Activated CD8-positive, alpha-beta memory T cell treated with anti-CD3 and anti-CD28 coated beads, Interleukin-2, amount 10 ng/mL, durations not matched to agents 7 days and 5 days (primary cell): ENCODE data around the gene C10orf62. TPM values are rescaled to one million over a fixed set of nuclear protein-coding genes. Genes with fewer than 3 reads are reported as not detected.

ENCODE experiments used
- ATAC-seq: fragments of 150-1000 bp; cut with Tn5 transposase; one replicate; pipeline ENCODE4 v1.10.0; 2021; ENCODE audit warnings: moderate library complexity
- CTCF ChIA-PET: fragments of 350-600 bp; sonication (Branson Sonifier 250); formaldehyde crosslinking; loops from one replicate; lab custom pipeline; 2021; ENCODE audit warnings: antibody characterized with exemption; lab: Charles Lee
- DNase-seq: peaks from one replicate; pipeline ENCODE4 v3.0.0-alpha.2; 2020
- H3K27ac Mint-ChIP-seq: one replicate; pipeline ENCODE4 v1.8.0; 2021; ENCODE audit warnings: mild to moderate bottlenecking, mixed read lengths
- H3K27me3 Mint-ChIP-seq: one replicate; pipeline ENCODE4 v1.8.0; 2021; ENCODE audit warnings: mixed read lengths
- H3K36me3 Mint-ChIP-seq: one replicate; pipeline ENCODE4 v1.8.0; 2021; ENCODE audit warnings: mild to moderate bottlenecking, mixed read lengths
- H3K4me1 Mint-ChIP-seq: one replicate; pipeline ENCODE4 v1.8.0; 2021; ENCODE audit warnings: mixed read lengths
- H3K4me3 Mint-ChIP-seq: one replicate; pipeline ENCODE4 v1.8.0; 2021; ENCODE audit warnings: mild to moderate bottlenecking, moderate library complexity, mixed read lengths
- H3K9me3 Mint-ChIP-seq: one replicate; pipeline ENCODE4 v1.8.0; 2022; ENCODE audit warnings: low read depth, mixed read lengths
- total RNA-seq, 2 experiments: library from RNA; stranded (reverse); gene quantifications; one replicate each; pipeline ENCODE4 v1.2.3, GENCODE V29; 2021

C10orf62 gene
- total RNA-seq, 2 experiments from 2014 or later: not detected

DNA sequence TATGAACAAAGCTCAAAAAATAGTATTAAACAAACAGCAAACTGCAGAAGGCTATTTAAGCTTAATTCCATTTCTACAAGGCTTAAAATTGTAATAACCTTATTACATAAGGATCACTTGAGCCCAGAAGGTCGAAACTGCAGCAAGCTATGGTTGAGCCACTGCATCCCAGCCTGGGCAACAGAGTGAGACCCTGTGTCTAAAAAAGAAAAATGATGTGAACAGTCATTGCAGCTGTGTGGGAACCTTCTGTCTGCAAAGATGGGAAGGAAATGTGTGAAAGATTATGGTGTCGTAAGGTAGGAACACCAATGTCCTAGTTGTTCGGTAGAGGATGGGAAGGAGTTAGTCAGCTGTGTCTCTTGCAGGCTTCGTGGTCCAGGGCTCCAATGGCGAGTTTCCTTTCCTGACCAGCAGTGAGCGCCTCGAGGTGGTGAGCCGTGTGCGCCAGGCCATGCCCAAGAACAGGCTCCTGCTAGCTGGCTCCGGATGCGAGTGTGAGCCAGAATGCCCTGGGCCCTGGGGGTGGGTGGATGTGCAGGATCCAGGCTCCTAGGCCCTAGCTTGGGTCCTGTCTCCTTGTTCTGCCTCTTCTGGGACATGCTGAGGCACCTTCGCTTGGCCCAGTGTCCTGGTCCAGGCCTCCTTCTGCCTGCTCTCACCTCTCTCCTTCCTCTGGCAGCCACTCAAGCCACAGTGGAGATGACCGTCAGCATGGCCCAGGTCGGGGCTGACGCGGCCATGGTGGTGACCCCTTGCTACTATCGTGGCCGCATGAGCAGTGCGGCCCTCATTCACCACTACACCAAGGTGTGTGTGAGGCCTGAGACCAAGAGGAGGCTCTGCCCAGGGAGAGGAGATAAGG lies 9.1 kb downstream of the C10orf62 start:
- no peak overlapping the region for H3K27ac Mint-ChIP-seq
- DNase-seq (no peak), ATAC-seq (no peak)
- H3K36me3 Mint-ChIP-seq: no peaks in the 10 kb centered on the region
- no peaks in the 10 kb centered on the region for H3K9me3 Mint-ChIP-seq
- no peaks in the 10 kb centered on the region for H3K4me1 Mint-ChIP-seq
- no peak overlapping the region for H3K4me3 Mint-ChIP-seq
- H3K27me3 Mint-ChIP-seq: no peaks in the 10 kb centered on the region
- CTCF ChIA-PET: interaction anchor here (1.3 to 3.6 kb wide), 4 partner anchors 11 to 27 kb away, joined by 3 to 10 read pairs (median 4); partner anchors contain the start of gene ANKRD2

DNA sequence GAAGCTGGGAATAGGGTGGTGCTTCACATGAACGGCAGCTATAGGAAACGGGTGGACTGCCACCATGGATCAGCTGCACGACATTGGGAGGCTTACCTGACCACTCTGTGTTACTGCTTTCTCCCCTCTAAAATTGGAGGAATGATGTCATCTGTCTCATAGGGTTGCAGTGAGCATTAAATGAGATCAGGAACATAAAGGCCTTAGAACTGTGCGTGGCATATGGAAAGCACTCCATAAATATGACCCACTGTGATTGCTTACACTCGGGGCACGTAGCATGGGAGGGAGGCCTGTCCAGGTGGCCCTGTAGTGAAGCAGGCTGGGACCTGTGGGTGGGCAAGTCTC lies 9.7 kb downstream of the C10orf62 start:
- Mint-ChIP-seq H3K27ac (no peak overlapping the region), H3K36me3 (no peaks in the 10 kb centered on the region), H3K9me3 (no peaks in the 10 kb centered on the region), H3K4me1 (no peaks in the 10 kb centered on the region), H3K4me3 (no peak overlapping the region), H3K27me3 (no peaks in the 10 kb centered on the region)
- CTCF ChIA-PET: interaction anchor here (1.4 kb wide), 1 partner anchor 27 kb away, joined by 3 read pairs; the partner anchor contains the start of gene ANKRD2
- ATAC-seq (no peak), DNase-seq (no peak)

DNA sequence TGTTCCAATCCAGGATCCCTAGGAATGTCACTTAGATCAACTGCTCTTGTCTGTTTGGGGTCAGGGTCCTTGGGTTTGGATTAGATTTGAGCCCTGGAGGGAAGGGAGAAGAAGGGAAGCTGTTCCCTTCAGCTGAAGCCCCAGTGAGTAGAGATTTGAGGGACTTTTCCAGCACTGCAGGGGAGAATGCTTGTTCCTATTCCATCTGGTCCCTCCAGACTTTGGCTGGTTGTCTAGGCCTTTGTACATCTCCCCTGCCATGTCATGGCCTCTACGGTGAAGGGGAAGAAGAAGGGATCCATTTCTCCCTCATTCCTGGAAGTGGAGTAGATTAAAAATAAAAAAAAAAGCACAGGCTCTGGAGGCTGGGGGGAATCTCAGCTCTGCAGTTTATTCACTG lies 11.1 kb downstream of the C10orf62 start:
- no peak for DNase-seq
- no peak for ATAC-seq
- Mint-ChIP-seq H3K27me3 (no peaks in the 10 kb centered on the region), H3K9me3 (no peaks in the 10 kb centered on the region), H3K4me3 (no peak overlapping the region), H3K4me1 (no peaks in the 10 kb centered on the region), H3K36me3 (no peaks in the 10 kb centered on the region), H3K27ac (no peak overlapping the region)
- CTCF ChIA-PET: interaction anchor here (1.2 to 1.4 kb wide), 2 partner anchors 11 to 28 kb away, joined by 3 to 4 read pairs; partner anchors contain the start of gene ANKRD2

GRCh38 chr10:97601268-97602215 lies 12.0 kb downstream of the C10orf62 start:
- CTCF ChIA-PET: interaction anchor here (1.2 kb wide), 1 partner anchor 10 kb away, joined by 4 read pairs; no protein-coding TSS in a partner anchor
- Mint-ChIP-seq H3K27ac (no peak overlapping the region), H3K9me3 (no peaks in the 10 kb centered on the region), H3K27me3 (peaks cover 3% of the 10 kb centered on the region), H3K4me3 (no peak overlapping the region), H3K4me1 (no peaks in the 10 kb centered on the region), H3K36me3 (no peaks in the 10 kb centered on the region)
- DNase-seq (no peak), ATAC-seq (no peak)

DNA sequence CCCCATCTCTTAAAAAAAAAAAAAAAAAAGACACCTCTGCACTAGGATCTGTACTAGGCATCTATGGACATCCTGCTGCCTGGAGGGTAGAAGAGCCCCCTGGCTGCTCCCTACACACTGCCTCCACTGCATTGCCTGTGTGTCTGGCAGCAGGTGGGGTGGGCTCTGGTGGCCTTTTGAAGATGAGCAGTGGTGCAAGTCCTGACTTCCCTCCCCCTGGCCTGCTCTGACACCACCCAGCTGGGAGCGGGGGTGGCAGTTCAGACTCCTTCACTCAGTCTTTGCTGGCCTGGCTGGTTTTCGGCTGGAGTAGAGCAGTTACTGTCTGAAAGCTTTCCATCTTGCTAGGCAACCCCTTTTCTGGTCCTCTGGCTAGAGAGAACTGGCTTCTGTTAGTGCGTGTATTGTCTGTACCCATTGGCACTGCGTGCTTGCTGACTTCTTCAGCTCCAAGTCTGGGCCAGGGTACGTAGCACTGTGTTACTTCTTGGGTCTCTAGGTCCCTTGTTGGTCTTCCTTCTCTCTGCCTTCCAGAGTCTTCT lies 17.6 kb downstream of the C10orf62 start:
- ATAC-seq: no peak
- Mint-ChIP-seq H3K27me3 (peaks cover 5% of the 10 kb centered on the region), H3K4me1 (no peaks in the 10 kb centered on the region), H3K27ac (no peak overlapping the region), H3K4me3 (no peak overlapping the region), H3K9me3 (no peaks in the 10 kb centered on the region), H3K36me3 (no peaks in the 10 kb centered on the region)
- CTCF ChIA-PET: interaction anchor here (1.7 kb wide), 1 partner anchor 54 kb away, joined by 5 read pairs; no protein-coding TSS in a partner anchor
- DNase-seq: no peak

GRCh38 chr10:97608991-97609561 lies 19.6 kb downstream of the C10orf62 start:
- H3K4me1 Mint-ChIP-seq: no peaks in the 10 kb centered on the region
- H3K36me3 Mint-ChIP-seq: no peaks in the 10 kb centered on the region
- no peak overlapping the region for H3K27ac Mint-ChIP-seq
- no peak overlapping the region for H3K4me3 Mint-ChIP-seq
- H3K9me3 Mint-ChIP-seq: no peaks in the 10 kb centered on the region
- DNase-seq (no peak), ATAC-seq (no peak)
- CTCF ChIA-PET: interaction anchor here (1.0 to 1.9 kb wide), 6 partner anchors 8 to 55 kb away, joined by 3 to 8 read pairs (median 4); partner anchors contain the start of gene ANKRD2
- peaks cover 5% of the 10 kb centered on the region for H3K27me3 Mint-ChIP-seq

GRCh38 chr10:97611473-97611872 lies 22.0 kb downstream of the C10orf62 start:
- CTCF ChIA-PET: interaction anchor here (0.8 to 4.5 kb wide), 7 partner anchors 11 to 90 kb away, joined by 3 to 55 read pairs (median 4); partner anchors contain the start of genes ANKRD2 and HOGA1
- H3K36me3 Mint-ChIP-seq: no peaks in the 10 kb centered on the region
- peaks cover 3% of the 10 kb centered on the region for H3K27me3 Mint-ChIP-seq
- no peaks in the 10 kb centered on the region for H3K9me3 Mint-ChIP-seq
- H3K4me3 Mint-ChIP-seq: no peak overlapping the region
- DNase-seq (no peak), ATAC-seq (no peak)
- H3K27ac Mint-ChIP-seq: no peak overlapping the region
- no peaks in the 10 kb centered on the region for H3K4me1 Mint-ChIP-seq

DNA sequence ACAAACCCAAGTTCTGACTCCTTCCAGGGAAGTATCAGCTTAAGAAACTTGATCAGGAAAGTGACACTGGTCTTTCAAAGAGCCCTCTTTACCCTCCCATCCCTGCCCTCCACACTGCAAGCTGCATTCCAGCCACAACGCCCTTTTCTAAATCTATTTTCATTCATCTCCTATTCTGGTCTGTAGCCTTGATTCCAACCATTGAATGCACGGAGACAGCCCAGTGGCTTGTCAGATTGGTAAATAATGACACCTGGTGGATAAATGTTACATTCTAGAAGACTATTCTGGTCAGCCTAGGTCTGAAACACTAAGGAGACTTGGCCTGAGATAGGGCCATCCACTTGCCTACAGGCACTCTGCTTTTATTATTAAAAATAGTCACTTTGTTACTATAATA lies 22.9 kb downstream of the C10orf62 start:
- no peak overlapping the region for H3K27ac Mint-ChIP-seq
- H3K4me1 Mint-ChIP-seq: no peaks in the 10 kb centered on the region
- DNase-seq: no peak
- ATAC-seq: peak; percentile 55
- H3K4me3 Mint-ChIP-seq: no peak overlapping the region
- H3K36me3 Mint-ChIP-seq: no peaks in the 10 kb centered on the region
- no peaks in the 10 kb centered on the region for H3K27me3 Mint-ChIP-seq
- H3K9me3 Mint-ChIP-seq: no peaks in the 10 kb centered on the region
- CTCF ChIA-PET: interaction anchor here (0.7 to 4.5 kb wide), 12 partner anchors 9 to 150 kb away, joined by 3 to 55 read pairs (median 4); partner anchors contain the start of genes ANKRD2, C10orf62 and HOGA1

DNA sequence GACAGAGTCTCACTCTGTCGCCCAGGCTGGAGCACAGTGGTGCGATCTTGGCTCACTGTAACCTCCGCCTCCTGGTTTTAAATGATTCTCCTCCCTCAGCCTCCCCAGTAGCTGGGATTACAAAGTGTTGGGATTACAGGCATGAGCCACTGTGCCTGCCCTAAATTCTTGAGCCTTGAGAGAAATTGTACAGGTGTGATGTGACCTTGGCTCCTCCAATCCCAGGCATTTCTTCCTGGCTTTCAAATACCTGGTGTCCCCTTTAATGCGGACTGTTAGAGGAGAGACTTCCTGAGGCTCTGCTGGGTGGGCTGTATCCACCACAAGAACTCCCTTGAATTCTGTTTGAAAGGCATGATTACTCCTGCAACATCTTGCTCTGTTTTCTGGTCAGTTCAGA lies 28.8 kb downstream of the C10orf62 start:
- CTCF ChIA-PET: interaction anchor here (0.7 kb wide), 1 partner anchor 36 kb away, joined by 3 read pairs; no protein-coding TSS in a partner anchor
- Mint-ChIP-seq H3K27me3 (no peaks in the 10 kb centered on the region), H3K9me3 (no peaks in the 10 kb centered on the region), H3K4me3 (no peak overlapping the region), H3K27ac (no peak overlapping the region), H3K36me3 (no peaks in the 10 kb centered on the region), H3K4me1 (no peaks in the 10 kb centered on the region)
- ATAC-seq: no peak
- no peak for DNase-seq

DNA sequence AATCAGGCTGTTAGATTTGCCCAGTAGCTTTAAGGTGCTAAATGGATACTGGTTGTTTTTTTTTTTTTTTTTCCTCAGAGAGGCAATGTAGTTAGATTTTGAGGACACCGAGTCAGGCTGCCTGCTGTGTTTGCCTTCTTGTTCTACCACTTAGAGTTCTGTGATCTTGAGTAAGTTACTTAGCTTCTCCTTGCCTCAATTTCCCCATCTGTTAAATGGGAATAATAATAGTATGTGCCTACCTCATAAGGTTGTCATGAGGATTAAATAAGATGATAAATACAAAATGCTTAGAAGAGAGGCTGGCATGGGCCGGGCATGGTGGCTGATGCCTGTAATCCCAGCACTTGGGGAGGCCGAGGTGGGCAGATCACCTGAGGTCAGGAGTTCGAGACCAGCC lies 29.2 kb downstream of the C10orf62 start:
- CTCF ChIA-PET: interaction anchor here (0.7 kb wide), 1 partner anchor 37 kb away, joined by 3 read pairs; no protein-coding TSS in a partner anchor
- Mint-ChIP-seq H3K27ac (no peak overlapping the region), H3K4me3 (no peak overlapping the region), H3K9me3 (no peaks in the 10 kb centered on the region), H3K4me1 (no peaks in the 10 kb centered on the region), H3K36me3 (no peaks in the 10 kb centered on the region), H3K27me3 (no peaks in the 10 kb centered on the region)
- DNase-seq (no peak), ATAC-seq (no peak)

DNA sequence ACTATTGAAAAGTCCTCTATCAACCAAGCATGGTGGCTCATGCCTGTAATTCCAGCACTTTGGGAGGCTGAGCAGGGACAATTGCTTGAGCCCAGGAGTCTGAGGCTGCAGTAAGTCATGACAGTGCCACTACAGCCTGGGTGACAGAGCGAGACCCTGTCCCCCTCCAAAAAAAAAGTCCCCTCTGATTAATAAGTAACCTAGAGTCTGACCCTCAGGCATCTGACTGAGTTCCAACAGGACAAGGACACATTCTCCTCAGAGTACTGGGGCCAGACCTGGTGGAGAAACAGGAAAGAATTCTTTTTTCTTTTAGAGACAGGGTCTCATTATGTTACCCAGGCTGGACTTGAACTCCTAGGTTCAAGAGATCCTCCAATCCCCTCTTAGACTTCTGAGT lies 33.8 kb downstream of the C10orf62 start:
- no peaks in the 10 kb centered on the region for H3K9me3 Mint-ChIP-seq
- no peak overlapping the region for H3K4me3 Mint-ChIP-seq
- no peaks in the 10 kb centered on the region for H3K27me3 Mint-ChIP-seq
- ATAC-seq (no peak), DNase-seq (no peak)
- no peaks in the 10 kb centered on the region for H3K4me1 Mint-ChIP-seq
- no peaks in the 10 kb centered on the region for H3K36me3 Mint-ChIP-seq
- H3K27ac Mint-ChIP-seq: no peak overlapping the region
- CTCF ChIA-PET: interaction anchor here (0.8 to 1.1 kb wide), 2 partner anchors 17 to 54 kb away, joined by 3 read pairs; partner anchors contain the start of gene PI4K2A

- CTCF ChIA-PET: interaction anchor here (1.7 kb wide), 1 partner anchor 8 kb away, joined by 4 read pairs; no protein-coding TSS in a partner anchor
- H3K27ac Mint-ChIP-seq: no peak overlapping the region
Measured at GRCh38 chr10:97627731-97628130, 38.2 kb downstream of the C10orf62 start.

More at GRCh38 chr10:97627731-97628130, 38.2 kb downstream of the C10orf62 start:
- Mint-ChIP-seq H3K36me3 (no peaks in the 10 kb centered on the region), H3K4me3 (no peak overlapping the region), H3K27me3 (no peaks in the 10 kb centered on the region), H3K4me1 (peaks cover 4% of the 10 kb centered on the region), H3K9me3 (no peaks in the 10 kb centered on the region)
- no peak for ATAC-seq
- no peak for DNase-seq
